A673 (cell line): ENCODE results near the gene SLC35D2. TPM values are rescaled to one million over a fixed set of nuclear protein-coding genes. Genes with fewer than 3 reads are reported as not detected.

Source experiments
- BruUV-seq: library from RNA; stranded (reverse); fragments of 400-500 nt; replicated peaks from 2 replicates; lab custom pipeline; 2021; lab: Mats Ljungman, UMichigan
- CTCF ChIA-PET: fragments of 300-600 bp; sonication (Branson Sonifier 250); formaldehyde crosslinking; loops from one replicate; lab custom pipeline; 2022; ENCODE audit warnings: antibody characterized with exemption; lab: Charles Lee
- POLR2A ChIA-PET: fragments of 300-600 bp; sonication (Branson Sonifier 250); formaldehyde crosslinking; loops from one replicate; lab custom pipeline; 2022; ENCODE audit warnings: antibody characterized with exemption; ENCODE audit not compliant: low non-redundant PET; lab: Charles Lee
- DNase-seq: peaks from one replicate; pipeline ENCODE4 v3.0.0-alpha.2; 2015; ENCODE audit warnings: low spot score
- H3K27ac ChIP-seq: fragments of 200-600 bp; sonication (generic); 2 replicates; pipeline ENCODE4 v1.5.1; 2016; ENCODE audit warnings: mixed run types, low read depth, mild to moderate bottlenecking, mixed read lengths, antibody characterized with exemption, low read length; ENCODE audit not compliant: poor library complexity, severe bottlenecking
- H3K27me3 ChIP-seq: fragments of 200-600 bp; sonication (generic); replicated peaks from 2 replicates; pipeline ENCODE4 v1.6.1; 2017; ENCODE audit warnings: mixed run types, low read depth, mild to moderate bottlenecking, mixed read lengths, antibody characterized with exemption, low read length; ENCODE audit not compliant: insufficient read depth, poor library complexity
- H3K36me3 ChIP-seq: fragments of 200-600 bp; sonication (generic); 2 replicates; pipeline ENCODE4 v1.6.1; 2016; ENCODE audit warnings: mixed run types, mild to moderate bottlenecking, mixed read lengths, antibody characterized with exemption, low read length; ENCODE audit not compliant: insufficient read depth, poor library complexity, severe bottlenecking
- H3K4me1 ChIP-seq: fragments of 200-600 bp; sonication (generic); 2 replicates; pipeline ENCODE4 v1.6.1; 2017; ENCODE audit warnings: mixed run types, mild to moderate bottlenecking, mixed read lengths, antibody characterized with exemption, low read length; ENCODE audit not compliant: insufficient read depth, poor library complexity, severe bottlenecking
- H3K4me3 ChIP-seq: fragments of 200-600 bp; sonication (generic); 2 replicates; pipeline ENCODE4 v1.5.1; 2016; ENCODE audit warnings: low read depth, mixed run types, mild to moderate bottlenecking, mixed read lengths, low read length; ENCODE audit not compliant: poor library complexity, severe bottlenecking
- H3K9me3 ChIP-seq: fragments of 200-600 bp; sonication (generic); 2 replicates; pipeline ENCODE4 v1.6.1; 2016; ENCODE audit warnings: mixed run types, low read depth, mild to moderate bottlenecking, mixed read lengths, antibody characterized with exemption, low read length; ENCODE audit not compliant: poor library complexity, severe bottlenecking
- EZH2 ChIP-seq: fragments of 200-600 bp; sonication (generic); IDR thresholded peaks from 2 replicates; pipeline ENCODE4 v1.6.1; 2017; ENCODE audit warnings: borderline replicate concordance, low read depth, mild to moderate bottlenecking, mixed read lengths, antibody characterized with exemption, low read length; ENCODE audit not compliant: poor library complexity, severe bottlenecking
- intact Hi-C: fragments of 100-400 bp; cut with micrococcal nuclease; formaldehyde crosslinking; loops from one replicate; pipeline ENCODE4 v1.10.0; 2022; ENCODE audit not compliant: unreplicated experiment
- total RNA-seq: library from RNA; stranded (reverse); gene quantifications from 2 replicates; pipeline ENCODE4 v1.2.3, GENCODE V29; 2021
- TF ChIP-seq, protein P1 (sequence below): fragments of 300-800, 200-600 bp; sonication (generic); conservative IDR thresholded peaks from 2 replicates; pipeline ENCODE4 v1.5.1; 2017; ENCODE audit warnings: low read depth, mild to moderate bottlenecking, antibody characterized with exemption, low read length, moderate library complexity, mixed read lengths

SLC35D2 gene
- total RNA-seq, 1 experiment from 2014 or later: 1.1 TPM

DNA sequence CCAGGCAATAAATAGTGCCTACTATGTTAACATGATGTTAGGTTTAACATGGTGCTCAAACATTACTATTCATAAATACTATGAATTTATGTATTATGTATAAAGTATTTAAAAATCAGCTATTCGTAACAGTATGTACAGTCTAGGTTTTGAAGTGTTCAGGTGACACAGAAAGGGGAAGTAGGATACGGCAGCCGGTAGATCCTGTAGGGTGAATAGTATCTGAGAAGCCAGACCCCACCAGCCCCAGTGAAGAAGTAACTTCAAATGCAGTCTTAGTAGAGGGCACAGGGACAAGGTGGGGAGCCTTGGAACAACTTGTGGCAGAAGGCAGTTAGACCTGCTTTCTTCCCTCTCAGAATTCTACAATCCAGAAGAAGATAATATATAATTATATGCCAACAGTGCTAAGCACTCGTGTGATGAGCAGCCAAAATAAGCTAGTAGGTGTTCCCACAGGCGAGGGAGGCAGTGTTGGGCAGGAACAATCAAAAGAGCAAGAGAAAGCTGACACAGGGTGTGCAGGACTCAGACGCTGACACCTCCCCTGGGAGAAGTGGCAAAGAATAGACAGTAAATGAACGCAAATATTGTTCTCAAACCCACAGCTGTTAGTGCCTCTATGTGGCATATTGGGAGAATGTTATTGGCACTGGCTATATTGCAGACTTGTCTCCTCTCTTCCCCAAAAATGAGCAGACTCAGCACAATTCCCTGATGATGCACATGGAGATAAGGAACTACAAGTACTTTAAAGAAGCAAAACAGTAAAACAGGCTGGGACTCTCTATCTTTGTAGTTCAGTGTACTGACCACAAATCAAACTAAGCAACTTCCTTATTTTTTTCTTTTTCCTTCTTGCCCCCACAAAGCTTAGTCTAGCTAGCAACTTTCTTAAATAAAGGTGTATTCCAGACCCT, 30.1 kb upstream of the SLC35D2 start:
- BruUV-seq: no TSS peak
- TF ChIP-seq, protein P1, sequence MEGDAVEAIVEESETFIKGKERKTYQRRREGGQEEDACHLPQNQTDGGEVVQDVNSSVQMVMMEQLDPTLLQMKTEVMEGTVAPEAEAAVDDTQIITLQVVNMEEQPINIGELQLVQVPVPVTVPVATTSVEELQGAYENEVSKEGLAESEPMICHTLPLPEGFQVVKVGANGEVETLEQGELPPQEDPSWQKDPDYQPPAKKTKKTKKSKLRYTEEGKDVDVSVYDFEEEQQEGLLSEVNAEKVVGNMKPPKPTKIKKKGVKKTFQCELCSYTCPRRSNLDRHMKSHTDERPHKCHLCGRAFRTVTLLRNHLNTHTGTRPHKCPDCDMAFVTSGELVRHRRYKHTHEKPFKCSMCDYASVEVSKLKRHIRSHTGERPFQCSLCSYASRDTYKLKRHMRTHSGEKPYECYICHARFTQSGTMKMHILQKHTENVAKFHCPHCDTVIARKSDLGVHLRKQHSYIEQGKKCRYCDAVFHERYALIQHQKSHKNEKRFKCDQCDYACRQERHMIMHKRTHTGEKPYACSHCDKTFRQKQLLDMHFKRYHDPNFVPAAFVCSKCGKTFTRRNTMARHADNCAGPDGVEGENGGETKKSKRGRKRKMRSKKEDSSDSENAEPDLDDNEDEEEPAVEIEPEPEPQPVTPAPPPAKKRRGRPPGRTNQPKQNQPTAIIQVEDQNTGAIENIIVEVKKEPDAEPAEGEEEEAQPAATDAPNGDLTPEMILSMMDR: no peak
- TF ChIP-seq EZH2: no peak
- no peaks in the 10 kb centered on the region for H3K9me3 ChIP-seq
- no peaks in the 10 kb centered on the region for H3K27me3 ChIP-seq
- H3K36me3 ChIP-seq: peaks cover 9% of the 10 kb centered on the region
- intact Hi-C loops: loop anchor here (5.0 kb wide), 1 partner anchor 86 kb away; no protein-coding TSS in a partner anchor
- peaks cover 8% of the 10 kb centered on the region for H3K4me1 ChIP-seq
- POLR2A ChIA-PET: no interaction called here
- no peak overlapping the region for H3K27ac ChIP-seq
- CTCF ChIA-PET: no interaction called here
- DNase-seq: peak; percentile 20
- no peak overlapping the region for H3K4me3 ChIP-seq

DNA sequence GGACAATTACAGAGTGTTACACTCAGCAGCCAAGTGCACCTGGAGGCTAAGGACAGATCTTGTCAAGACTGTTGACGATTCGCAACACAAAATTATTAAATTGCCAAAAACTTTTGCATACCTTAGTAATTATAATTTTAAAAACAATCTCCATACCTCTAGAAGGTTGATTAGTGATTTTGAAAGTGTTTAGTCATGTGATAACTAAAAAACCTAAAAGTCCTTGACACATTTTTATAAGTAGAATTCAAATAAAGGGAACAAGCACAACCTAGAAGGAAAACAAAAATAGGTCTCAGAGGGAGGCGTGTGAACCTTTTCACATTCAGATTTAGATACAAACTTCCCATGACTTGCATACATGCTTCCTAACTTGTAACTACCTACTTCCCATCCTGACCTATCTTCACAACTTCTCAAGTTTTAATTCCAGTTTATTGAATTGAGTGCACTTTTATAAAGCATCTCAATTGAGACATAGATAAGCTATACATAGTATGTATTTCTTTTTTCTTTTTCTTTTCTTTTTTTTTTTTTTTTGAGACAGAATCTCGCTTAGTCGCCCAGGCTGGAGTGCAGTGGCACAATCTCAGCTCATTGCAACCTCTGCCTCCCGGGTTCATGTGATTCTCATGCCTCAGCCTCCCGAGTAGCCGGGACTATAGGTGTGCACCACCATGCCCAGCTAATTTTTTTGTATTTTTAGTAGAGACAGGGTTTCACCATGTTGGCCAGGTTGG, 28.8 kb upstream of the SLC35D2 start:
- H3K9me3 ChIP-seq: no peaks in the 10 kb centered on the region
- intact Hi-C loops: loop anchor here (5.0 kb wide), 1 partner anchor 85 kb away; no protein-coding TSS in a partner anchor
- no peak for DNase-seq
- BruUV-seq: no TSS peak
- ChIA-PET POLR2A (no interaction called here), CTCF (no interaction called here)
- H3K27me3 ChIP-seq: no peaks in the 10 kb centered on the region
- peaks cover 8% of the 10 kb centered on the region for H3K4me1 ChIP-seq
- H3K36me3 ChIP-seq: peaks cover 9% of the 10 kb centered on the region
- no peak overlapping the region for H3K27ac ChIP-seq
- TF ChIP-seq, protein P1: no peak
- no peak for TF ChIP-seq EZH2
- no peak overlapping the region for H3K4me3 ChIP-seq

DNA sequence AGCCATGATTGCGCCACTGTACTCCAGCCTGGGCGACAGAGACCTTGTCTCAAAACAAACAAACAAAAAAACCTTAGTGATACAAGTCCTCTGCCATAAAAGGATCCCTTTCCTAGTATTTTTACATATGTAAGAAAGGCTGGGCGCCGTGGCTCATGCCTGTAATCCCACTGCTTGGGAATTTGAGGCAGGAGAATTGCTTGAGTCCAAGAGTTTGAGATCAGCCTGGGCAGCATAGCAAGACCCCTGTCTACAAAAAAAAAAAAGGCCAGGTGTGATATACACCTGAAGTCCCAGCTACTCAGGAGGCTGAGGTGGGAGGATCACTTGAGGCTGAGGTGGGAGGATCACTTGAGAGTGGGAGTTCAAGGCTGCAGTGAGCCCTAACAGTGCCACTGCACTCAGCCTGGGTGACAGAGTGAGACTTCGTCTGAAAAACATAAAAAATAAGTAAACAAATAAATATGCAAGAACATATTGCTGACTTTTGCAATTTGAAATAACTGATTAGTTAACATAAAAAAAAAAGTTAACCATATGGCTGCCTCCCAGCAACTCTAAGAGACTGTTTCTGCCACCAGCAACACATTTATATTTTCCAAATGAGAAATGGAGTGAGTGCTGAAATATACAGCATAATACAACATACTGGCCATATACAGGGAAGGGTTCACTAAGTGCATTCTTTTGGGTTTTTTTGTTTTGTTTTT, 27.8 kb upstream of the SLC35D2 start:
- H3K4me1 ChIP-seq: peaks cover 8% of the 10 kb centered on the region
- peaks cover 9% of the 10 kb centered on the region for H3K36me3 ChIP-seq
- ChIA-PET CTCF (no interaction called here), POLR2A (no interaction called here)
- no peak for DNase-seq
- H3K27me3 ChIP-seq: no peaks in the 10 kb centered on the region
- H3K27ac ChIP-seq: no peak overlapping the region
- no peak for TF ChIP-seq EZH2
- TF ChIP-seq, protein P1: no peak
- H3K9me3 ChIP-seq: no peaks in the 10 kb centered on the region
- H3K4me3 ChIP-seq: no peak overlapping the region
- BruUV-seq: no TSS peak
- intact Hi-C loops: loop anchor here (5.0 kb wide), 1 partner anchor 84 kb away; no protein-coding TSS in a partner anchor
